ENCODE measurements around the gene NR5A1. TPM values are rescaled to one million over a fixed set of nuclear protein-coding genes. Genes with fewer than 3 reads are reported as not detected.
A peak's percentile ranks its signal among the peaks of the same experiment; 100 is the strongest.

Gene NR5A1
- total RNA-seq, 1 donor from 2014 or later = not detected

DNA sequence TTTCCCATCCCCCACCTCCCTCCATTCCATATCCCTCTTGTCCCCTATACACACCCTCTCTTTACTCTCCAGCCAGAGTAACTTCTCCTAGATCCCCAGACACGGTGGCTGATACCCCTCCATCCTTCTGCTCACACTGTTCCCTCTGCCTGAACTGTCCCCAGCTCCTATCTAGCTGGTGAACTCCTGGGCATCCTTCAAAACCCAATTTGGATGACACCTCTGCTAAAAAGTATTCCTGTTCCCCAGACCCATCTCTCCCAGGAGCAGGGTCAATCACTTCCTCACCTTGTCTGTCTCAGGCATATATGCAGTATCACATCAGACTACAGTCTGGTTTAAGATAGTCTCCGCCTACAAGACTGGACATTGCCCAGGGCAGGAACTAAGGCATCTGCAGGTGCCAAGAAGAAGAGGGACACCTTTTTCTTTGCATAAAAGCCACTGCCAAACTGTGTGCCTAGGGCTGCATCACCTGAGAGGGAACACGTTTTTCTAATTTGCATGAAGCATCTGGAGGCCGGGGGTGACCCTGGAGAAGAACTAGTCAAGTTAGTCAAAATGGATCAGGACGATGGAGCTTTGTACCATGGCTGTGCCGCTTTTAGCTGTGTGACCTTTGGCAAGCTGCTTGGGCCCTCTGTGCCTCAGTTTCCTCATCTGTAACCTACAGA, 27.1 kb downstream of the NR5A1 start:
- Histone ChIP-seq H3K9me3 (replicated peaks) (no peaks in the 10 kb centered on the region), H3K4me3 (no peak overlapping the region), H3K27me3 (ENCODE audit: low read depth) (peaks cover 100% of the 10 kb centered on the region), H3K27ac (replicated peaks) (no peak overlapping the region), H3K4me1 (peaks cover 11% of the 10 kb centered on the region), H3K36me3 (no peaks in the 10 kb centered on the region)
- intact Hi-C loops (cut with micrococcal nuclease) = no loop called here
- TF ChIP-seq, protein P1, sequence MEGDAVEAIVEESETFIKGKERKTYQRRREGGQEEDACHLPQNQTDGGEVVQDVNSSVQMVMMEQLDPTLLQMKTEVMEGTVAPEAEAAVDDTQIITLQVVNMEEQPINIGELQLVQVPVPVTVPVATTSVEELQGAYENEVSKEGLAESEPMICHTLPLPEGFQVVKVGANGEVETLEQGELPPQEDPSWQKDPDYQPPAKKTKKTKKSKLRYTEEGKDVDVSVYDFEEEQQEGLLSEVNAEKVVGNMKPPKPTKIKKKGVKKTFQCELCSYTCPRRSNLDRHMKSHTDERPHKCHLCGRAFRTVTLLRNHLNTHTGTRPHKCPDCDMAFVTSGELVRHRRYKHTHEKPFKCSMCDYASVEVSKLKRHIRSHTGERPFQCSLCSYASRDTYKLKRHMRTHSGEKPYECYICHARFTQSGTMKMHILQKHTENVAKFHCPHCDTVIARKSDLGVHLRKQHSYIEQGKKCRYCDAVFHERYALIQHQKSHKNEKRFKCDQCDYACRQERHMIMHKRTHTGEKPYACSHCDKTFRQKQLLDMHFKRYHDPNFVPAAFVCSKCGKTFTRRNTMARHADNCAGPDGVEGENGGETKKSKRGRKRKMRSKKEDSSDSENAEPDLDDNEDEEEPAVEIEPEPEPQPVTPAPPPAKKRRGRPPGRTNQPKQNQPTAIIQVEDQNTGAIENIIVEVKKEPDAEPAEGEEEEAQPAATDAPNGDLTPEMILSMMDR (IDR thresholded peaks at IDR 0.05; ENCODE audit: borderline replicate concordance) = no peak
- DNase-seq = no peak

DNA sequence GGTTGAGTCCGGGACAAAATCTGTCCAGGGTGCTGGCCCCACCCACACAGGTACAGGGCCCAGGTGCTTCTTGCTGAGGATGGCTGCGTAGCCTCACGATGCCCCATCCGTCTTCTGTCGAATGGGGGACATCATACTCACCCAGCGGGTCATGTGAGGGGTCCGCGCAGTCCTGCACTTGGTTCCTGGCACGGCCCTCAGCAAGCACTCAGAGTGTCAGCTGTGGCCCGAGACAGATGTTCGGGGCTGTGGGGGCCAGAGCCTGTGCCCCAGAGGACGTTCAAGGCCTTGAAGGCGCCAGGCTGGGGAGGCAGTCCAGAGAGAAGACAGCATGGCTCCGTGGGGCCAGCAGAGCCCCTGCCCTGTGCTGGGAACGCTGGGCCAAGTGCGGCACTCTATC, 27.8 kb downstream of the NR5A1 start:
- peaks cover 100% of the 10 kb centered on the region for H3K27me3 ChIP-seq (ENCODE audit: low read depth)
- no peak for DNase-seq

DNA sequence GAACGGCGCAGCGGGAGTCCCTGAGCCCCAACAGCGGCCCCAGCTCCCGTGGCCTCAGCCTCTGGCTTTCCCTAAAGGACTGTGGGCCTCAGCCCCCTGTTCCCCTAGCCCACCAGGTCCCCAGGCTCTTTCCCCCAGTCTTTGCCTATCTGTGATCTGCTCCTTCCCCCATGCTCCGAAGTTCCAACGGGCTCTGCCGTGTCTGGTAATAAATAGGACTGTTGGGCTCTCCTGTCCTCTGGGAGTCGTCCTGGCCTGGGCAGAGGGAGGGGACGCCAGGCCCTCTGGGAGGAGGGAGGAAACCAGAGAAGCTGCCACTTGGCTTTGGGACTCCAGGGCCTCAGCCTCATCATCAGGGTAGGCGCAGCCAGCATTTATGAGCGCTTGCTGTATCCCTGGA, 28.8 kb downstream of the NR5A1 start:
- no peaks in the 10 kb centered on the region for H3K9me3 ChIP-seq (replicated peaks)
- no peak for DNase-seq
- intact Hi-C loops (cut with micrococcal nuclease) = no loop called here
- peaks cover 99% of the 10 kb centered on the region for H3K27me3 ChIP-seq (ENCODE audit: low read depth)
- peaks cover 11% of the 10 kb centered on the region for H3K4me1 ChIP-seq
- H3K27ac ChIP-seq (replicated peaks) = no peak overlapping the region
- H3K36me3 ChIP-seq = no peaks in the 10 kb centered on the region
- TF ChIP-seq, protein P1 (IDR thresholded peaks at IDR 0.05; ENCODE audit: borderline replicate concordance) = no peak
- peak overlapping the region; percentile 47 for H3K4me3 ChIP-seq

More for the DNA sequence above, 27.8 kb downstream of the NR5A1 start:
- TF ChIP-seq, protein P1 (IDR thresholded peaks at IDR 0.05; ENCODE audit: borderline replicate concordance) = no peak
- Histone ChIP-seq H3K4me3 (no peak overlapping the region), H3K27ac (replicated peaks) (no peak overlapping the region), H3K36me3 (no peaks in the 10 kb centered on the region), H3K9me3 (replicated peaks) (no peaks in the 10 kb centered on the region), H3K4me1 (peaks cover 11% of the 10 kb centered on the region)
- intact Hi-C loops (cut with micrococcal nuclease) = no loop called here

DNA sequence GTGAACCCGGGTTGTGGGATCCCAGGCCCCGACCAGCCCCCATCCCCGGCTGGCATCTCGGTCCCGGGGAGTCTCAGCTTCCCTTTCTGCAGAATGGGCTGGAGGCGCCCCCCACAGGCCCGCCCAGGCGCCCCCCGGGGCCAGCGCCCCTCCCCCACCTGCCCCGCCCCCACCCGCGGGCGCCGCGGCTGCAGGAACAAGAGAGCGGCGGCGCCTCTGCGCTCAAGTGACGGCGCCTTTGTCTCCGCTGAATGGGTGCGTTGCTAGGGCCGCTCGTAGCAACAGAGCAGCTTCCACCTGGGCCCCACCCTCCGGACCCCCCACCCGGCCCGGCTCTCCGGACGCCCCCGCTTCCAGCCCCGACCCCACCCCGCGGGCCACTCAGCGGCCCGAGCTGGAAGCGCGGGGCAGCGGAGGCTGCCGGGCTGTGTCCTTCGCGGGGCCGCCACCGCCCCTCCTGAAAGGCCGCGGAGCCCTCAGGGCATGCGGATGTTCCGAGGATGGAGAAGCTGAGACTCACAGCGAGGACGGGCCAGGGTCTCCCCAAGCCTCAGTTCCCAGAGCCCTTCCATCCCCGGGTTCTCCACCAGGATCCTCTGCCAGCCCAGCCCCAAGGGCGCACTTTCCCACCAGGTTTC, 29.4 kb downstream of the NR5A1 start:
- H3K9me3 ChIP-seq (replicated peaks) = no peaks in the 10 kb centered on the region
- peaks cover 99% of the 10 kb centered on the region for H3K27me3 ChIP-seq (ENCODE audit: low read depth)
- no peak for DNase-seq
- intact Hi-C loops (cut with micrococcal nuclease) = no loop called here
- H3K4me1 ChIP-seq = peaks cover 11% of the 10 kb centered on the region
- H3K4me3 ChIP-seq = peak overlapping the region; percentile 47
- no peak overlapping the region for H3K27ac ChIP-seq (replicated peaks)
- H3K36me3 ChIP-seq = no peaks in the 10 kb centered on the region
- TF ChIP-seq, protein P1 (IDR thresholded peaks at IDR 0.05; ENCODE audit: borderline replicate concordance) = no peak

DNA sequence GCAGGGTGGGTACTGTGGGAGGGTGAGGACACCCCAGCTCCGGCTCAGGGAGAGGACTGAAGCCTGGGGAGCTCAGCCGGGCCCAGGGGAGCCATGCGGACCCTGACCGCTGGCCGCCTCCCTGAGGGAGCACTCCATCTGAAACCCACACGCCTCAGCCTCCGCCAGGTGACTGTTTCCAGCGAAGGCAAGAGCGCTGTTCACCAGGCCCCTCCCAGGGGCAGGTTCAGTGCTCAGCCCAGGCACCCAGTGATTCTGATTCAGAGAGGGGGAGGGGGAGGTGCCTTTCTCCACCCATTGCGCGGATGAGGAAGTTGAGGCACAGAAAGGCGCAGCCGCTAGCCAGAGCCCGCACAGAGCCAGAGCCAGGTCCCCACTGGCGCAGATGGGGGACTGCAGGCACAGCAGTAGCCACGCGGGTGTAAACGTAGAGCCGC, 30.0 kb downstream of the NR5A1 start:
- Histone ChIP-seq H3K36me3 (no peaks in the 10 kb centered on the region), H3K9me3 (replicated peaks) (no peaks in the 10 kb centered on the region), H3K4me3 (peak overlapping the region; percentile 47), H3K4me1 (peaks cover 11% of the 10 kb centered on the region), H3K27ac (replicated peaks) (no peak overlapping the region), H3K27me3 (ENCODE audit: low read depth) (peaks cover 96% of the 10 kb centered on the region)
- TF ChIP-seq, protein P1 (IDR thresholded peaks at IDR 0.05; ENCODE audit: borderline replicate concordance) = no peak
- intact Hi-C loops (cut with micrococcal nuclease) = no loop called here
- DNase-seq = no peak

Data from left ventricle myocardium inferior (tissue), 1 donor.